Small intestine (tissue), 7 donors: ENCODE data around the gene ANGPTL1. TPM values are rescaled to one million over a fixed set of nuclear protein-coding genes. Genes with fewer than 3 reads are reported as not detected.

Experiments
- DNase-seq, 2 donors: peaks; one replicate each; pipeline versions ENCODE4 v3.0.0 to v3.0.0-alpha.2; 2013
- FAIRE-seq: peaks from 2 replicates; lab custom pipeline; 2012; peaks lifted over from hg19 to GRCh38; lab: Jason Lieb, UNC
- H3K27ac ChIP-seq, 3 donors: one replicate each; pipeline ENCODE4 v1.5.1; 2013; ENCODE audit warnings: low read length in 2 of 3, mild to moderate bottlenecking in 2 of 3, control low read depth in 1 of 3, inconsistent platforms in 1 of 3, low read depth in 1 of 3, moderate library complexity in 1 of 3
- H3K27me3 ChIP-seq, 3 donors: one replicate each; pipeline ENCODE4 v1.6.1; 2013; ENCODE audit warnings: low read length in 3 of 3, inconsistent platforms in 1 of 3; ENCODE audit not compliant: control insufficient read depth in 3 of 3, insufficient read depth in 3 of 3
- H3K36me3 ChIP-seq, 3 donors: one replicate each; pipeline ENCODE4 v1.6.1; 2013; ENCODE audit warnings: low read length in 3 of 3, inconsistent platforms in 1 of 3, low read depth in 1 of 3, mild to moderate bottlenecking in 1 of 3, moderate library complexity in 1 of 3; ENCODE audit not compliant: control insufficient read depth in 3 of 3, insufficient read depth in 2 of 3
- H3K4me1 ChIP-seq, 3 donors: one replicate each; pipeline ENCODE4 v1.6.1; 2013; ENCODE audit warnings: low read length in 2 of 3, inconsistent platforms in 1 of 3, low read depth in 1 of 3, mild to moderate bottlenecking in 1 of 3, moderate library complexity in 1 of 3; ENCODE audit not compliant: control insufficient read depth in 3 of 3, insufficient read depth in 2 of 3
- H3K4me3 ChIP-seq, 3 donors: one replicate each; pipeline ENCODE4 v1.5.1; 2013; ENCODE audit warnings: low read length in 3 of 3, control low read depth in 1 of 3, inconsistent platforms in 1 of 3, low read depth in 1 of 3, mild to moderate bottlenecking in 1 of 3, moderate library complexity in 1 of 3
- H3K9me3 ChIP-seq, 2 donors: one replicate each; pipeline ENCODE4 v1.6.1; 2013; ENCODE audit warnings: low read depth in 1 of 2, low read length in 1 of 2; ENCODE audit not compliant: control insufficient read depth in 2 of 2, insufficient read depth in 1 of 2
- WGBS, 3 donors: extraction: QIAGEN DNeasy Blood & Tissue Kit; methylation state at CpG; one replicate each; pipeline ENCODE4 v1.1.7; 2013; 5-methylcytosine and 5-hydroxymethylcytosine counted together
- polyA plus RNA-seq, 4 donors: library from polyadenylated mRNA; stranded (reverse) in 3 of 4; unstranded in 1 of 4; fragments of 200-250 nt in 3 of 4; fragments of 120-200 nt in 1 of 4; gene quantifications; one replicate each; pipeline versions ENCODE4 v1.2.1 to v1.2.3, GENCODE V29; 2013
- donor health status: healthy with polysubstance abuse.
- donor health status: control.
- donor health status: control.
- donor health status: Bipolar disorder and iron deficiency.
- donor health status: healthy.

The ANGPTL1 gene
- polyA plus RNA-seq, 4 donors, result 1.3 to 24.4 (median 3.1) TPM

DNA sequence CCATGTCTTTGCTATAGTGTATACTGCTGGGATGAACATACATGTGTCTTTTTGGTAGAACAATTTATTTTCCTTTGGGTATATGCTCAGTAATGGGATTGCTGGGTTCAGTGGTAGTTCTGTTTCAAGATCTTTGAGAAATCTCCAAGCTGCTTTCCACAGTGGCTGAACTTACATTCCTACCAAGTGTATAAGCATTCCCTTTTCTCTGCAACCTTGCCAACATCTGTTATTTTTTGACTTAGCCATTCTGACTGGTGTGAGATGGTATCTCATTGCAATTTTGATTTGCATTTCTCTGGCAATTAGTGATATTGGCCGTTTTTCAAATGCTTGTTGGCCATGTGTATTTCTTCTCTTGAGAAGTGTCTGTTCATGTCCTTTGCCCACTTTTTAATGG lies 37.5 kb upstream of the ANGPTL1 start:
- no peaks in the 10 kb centered on the region for H3K27me3 ChIP-seq
- 76 to 89% (median 82%) methylated on average over 1 of the region's 1 CpG for WGBS, 3 donors

DNA sequence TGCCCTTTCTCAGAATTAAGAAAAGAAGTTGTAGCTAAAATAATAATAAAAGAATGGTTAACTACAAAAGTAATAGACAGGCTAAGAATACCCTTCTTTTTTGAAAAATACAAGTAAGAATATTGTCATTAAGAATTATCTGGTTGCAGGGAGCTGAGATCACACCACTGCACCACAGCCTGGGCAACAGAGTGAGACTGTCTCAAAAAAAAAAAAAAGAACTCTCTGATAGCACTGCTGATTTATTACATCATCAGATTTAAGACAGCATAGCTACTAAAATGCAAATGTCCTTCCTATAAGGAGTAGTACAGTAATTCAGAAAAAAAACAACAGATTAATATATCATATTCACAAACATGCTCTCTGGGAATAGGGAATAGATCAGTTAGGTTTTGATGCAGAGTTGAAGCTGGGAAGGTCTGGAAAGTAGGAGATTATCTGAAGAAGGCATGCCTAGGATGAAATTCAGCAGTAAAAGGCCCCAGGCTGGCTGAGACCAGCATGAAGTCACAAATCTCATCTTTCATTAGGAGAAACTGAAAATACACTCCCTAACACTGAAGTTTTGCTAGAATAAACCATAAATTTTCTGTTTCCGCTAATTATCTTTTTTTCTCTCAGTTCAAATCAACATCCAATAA lies 30.7 kb upstream of the ANGPTL1 start:
- no peak overlapping the region for H3K4me3 ChIP-seq
- no peaks in the 10 kb centered on the region for H3K9me3 ChIP-seq
- WGBS, 3 donors, result 97 to 100% (median 97%) methylated on average over 1 of the region's 1 CpG
- FAIRE-seq, result no peak
- no peak for DNase-seq
- H3K4me1 ChIP-seq, result no peaks in the 10 kb centered on the region
- no peak overlapping the region for H3K27ac ChIP-seq
- peaks cover 0 to 4% (median 0%) of the 10 kb centered on the region in 3 donors for H3K36me3 ChIP-seq
- H3K27me3 ChIP-seq, result no peaks in the 10 kb centered on the region

More for the DNA sequence above, 37.5 kb upstream of the ANGPTL1 start:
- DNase-seq (no peak), FAIRE-seq (no peak)
- Histone ChIP-seq H3K36me3 (peaks cover 0 to 4% (median 0%) of the 10 kb centered on the region in 3 donors), H3K27ac (no peak overlapping the region), H3K9me3 (no peaks in the 10 kb centered on the region), H3K4me3 (no peak overlapping the region), H3K4me1 (no peaks in the 10 kb centered on the region)

DNA sequence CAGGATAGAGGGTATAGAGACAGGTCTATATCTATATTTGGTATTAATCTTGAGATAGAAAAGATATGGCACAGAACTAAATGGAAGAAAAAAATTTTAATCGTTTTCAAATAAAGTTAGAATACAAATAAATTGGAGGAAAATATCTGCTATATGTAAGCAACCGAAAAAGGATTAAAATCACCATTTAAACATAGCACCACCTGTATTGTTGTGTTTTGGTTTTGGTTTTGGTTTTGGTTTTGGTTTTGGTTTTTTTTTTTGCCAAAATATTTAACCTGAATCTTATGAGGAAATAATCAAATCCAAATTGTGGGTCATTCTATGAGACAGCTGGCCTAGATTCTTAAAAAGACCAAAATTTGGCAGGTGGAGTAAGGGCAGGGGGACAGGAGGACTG lies 28.5 kb upstream of the ANGPTL1 start:
- WGBS, 3 donors, result 77 to 86% (median 82%) methylated on average over 2 of the region's 2 CpGs
- FAIRE-seq (no peak), DNase-seq (no peak)
- Histone ChIP-seq H3K27ac (no peak overlapping the region), H3K36me3 (peaks cover 0 to 2% (median 0%) of the 10 kb centered on the region in 3 donors), H3K4me1 (no peaks in the 10 kb centered on the region), H3K4me3 (no peak overlapping the region), H3K9me3 (no peaks in the 10 kb centered on the region), H3K27me3 (no peaks in the 10 kb centered on the region)

DNA sequence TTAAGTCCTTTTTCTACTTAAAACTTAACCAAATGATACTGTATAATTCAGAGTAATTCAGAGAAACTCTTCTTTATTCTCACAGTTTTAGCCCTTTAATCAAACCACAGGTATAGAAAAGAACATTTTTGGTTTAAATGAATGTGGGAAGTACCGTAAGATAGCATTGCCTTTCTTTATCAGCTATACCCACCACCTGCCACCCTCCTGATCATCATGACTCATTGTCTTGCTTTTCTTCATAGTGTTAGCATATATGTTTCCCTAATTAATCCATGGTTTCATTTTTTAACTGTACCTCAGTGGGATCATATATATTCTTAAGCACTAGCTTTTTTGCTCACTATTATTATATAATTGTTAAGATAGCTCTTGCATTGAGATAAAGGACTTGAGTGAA lies 27.5 kb upstream of the ANGPTL1 start:
- WGBS, 3 donors, result 88 to 96% (median 92%) methylated on average over 1 of the region's 1 CpG
- Histone ChIP-seq H3K36me3 (peaks cover 0 to 2% (median 0%) of the 10 kb centered on the region in 3 donors), H3K27ac (no peak overlapping the region), H3K9me3 (no peaks in the 10 kb centered on the region), H3K4me1 (no peaks in the 10 kb centered on the region), H3K27me3 (no peaks in the 10 kb centered on the region), H3K4me3 (no peak overlapping the region)
- no peak for DNase-seq
- no peak for FAIRE-seq

DNA sequence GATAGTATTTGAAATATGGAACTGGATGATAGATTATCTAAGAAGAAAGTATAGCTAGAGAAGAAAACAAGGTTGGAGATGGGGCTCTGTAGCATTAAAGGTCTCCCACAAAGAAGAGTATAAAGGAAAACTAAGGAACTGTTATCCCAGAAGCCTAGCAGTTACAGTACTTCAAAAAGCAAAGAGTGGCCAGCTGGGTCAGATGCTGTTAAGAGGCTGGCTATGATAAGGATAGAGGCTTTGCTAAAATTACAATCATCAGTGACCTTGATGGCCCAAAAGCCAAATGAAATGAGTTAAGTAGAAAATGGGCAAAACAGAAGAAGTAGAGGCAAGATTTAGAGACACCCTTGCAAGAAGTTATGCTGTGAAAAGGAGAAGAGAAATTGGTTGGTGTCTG lies 25.1 kb upstream of the ANGPTL1 start:
- FAIRE-seq (no peak), DNase-seq (no peak)
- no peaks in the 10 kb centered on the region for H3K9me3 ChIP-seq
- peaks cover 0 to 2% (median 0%) of the 10 kb centered on the region in 3 donors for H3K36me3 ChIP-seq
- no peak overlapping the region for H3K27ac ChIP-seq
- no peaks in the 10 kb centered on the region for H3K4me1 ChIP-seq
- no peak overlapping the region for H3K4me3 ChIP-seq
- no peaks in the 10 kb centered on the region for H3K27me3 ChIP-seq

DNA sequence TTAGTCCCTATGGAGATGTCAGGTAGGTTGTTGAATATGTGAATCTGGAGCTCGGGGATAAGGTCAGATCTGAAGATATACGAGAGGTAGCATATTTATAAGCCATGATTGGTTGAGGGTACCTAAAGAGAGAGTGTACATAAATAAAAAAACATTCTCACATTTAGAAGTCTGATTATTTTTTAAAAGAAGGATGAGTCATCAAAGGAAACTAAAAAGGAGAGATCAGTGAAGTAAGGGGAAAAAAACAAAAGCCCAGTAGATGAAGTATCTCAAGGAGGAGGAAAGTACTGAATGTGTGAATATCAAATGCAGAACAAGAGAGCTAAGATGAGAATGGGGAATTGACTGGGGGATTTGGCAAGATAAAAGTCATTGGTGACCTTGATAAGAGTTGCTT lies 15.7 kb upstream of the ANGPTL1 start:
- no peak for FAIRE-seq
- 86 to 96% (median 87%) methylated on average over 2 of the region's 2 CpGs for WGBS, 3 donors

DNA sequence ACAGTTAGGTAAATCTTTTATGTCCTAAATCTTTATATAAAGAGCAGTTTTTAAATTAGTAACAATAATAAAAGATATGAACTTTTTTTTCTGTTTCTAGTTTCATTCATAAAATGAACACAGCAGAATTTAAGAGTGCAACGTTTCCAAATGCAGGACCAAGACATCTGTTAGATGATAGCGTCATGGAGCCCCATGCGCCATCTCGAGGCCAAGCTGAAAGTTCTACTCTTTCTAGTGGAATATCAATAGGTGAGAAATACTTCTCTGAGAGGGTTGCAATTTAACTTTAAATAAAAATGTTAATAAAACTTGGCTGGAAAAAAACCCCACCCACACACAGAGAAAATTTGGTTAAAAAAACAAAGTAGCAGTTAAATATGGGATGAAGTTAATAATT lies 15.0 kb upstream of the ANGPTL1 start:
- Histone ChIP-seq H3K36me3 (peaks cover 0 to 9% (median 0%) of the 10 kb centered on the region in 3 donors), H3K4me3 (no peak overlapping the region), H3K9me3 (no peaks in the 10 kb centered on the region), H3K27ac (no peak overlapping the region), H3K27me3 (no peaks in the 10 kb centered on the region), H3K4me1 (no peaks in the 10 kb centered on the region)
- DNase-seq, result no peak
- FAIRE-seq, result no peak
- WGBS, 3 donors, result 85 to 93% (median 89%) methylated on average over 4 of the region's 4 CpGs

More for the DNA sequence above, 15.7 kb upstream of the ANGPTL1 start:
- Histone ChIP-seq H3K27me3 (no peaks in the 10 kb centered on the region), H3K4me1 (no peaks in the 10 kb centered on the region), H3K4me3 (no peak overlapping the region), H3K27ac (no peak overlapping the region), H3K36me3 (peaks cover 0 to 9% (median 0%) of the 10 kb centered on the region in 3 donors), H3K9me3 (no peaks in the 10 kb centered on the region)
- no peak for DNase-seq

DNA sequence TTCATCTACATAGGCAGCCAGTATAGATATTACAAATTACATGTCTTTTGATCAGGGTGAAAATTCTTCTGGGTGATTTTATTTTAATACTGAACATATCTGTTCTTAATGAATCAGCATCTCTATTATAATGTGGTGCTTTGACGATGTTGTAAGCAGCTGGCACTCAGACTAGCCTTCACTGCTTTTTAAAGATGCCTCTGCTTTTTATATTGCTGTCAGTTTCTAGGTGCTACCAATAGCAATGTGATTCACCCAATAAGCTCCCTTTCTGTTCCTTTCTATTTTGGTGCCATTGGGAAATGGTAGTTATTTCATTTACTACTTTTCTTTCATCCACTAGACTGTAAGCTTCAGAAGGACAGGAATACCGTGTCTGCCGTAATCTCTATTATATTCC lies 11.1 kb upstream of the ANGPTL1 start:
- no peak for FAIRE-seq
- WGBS, 3 donors, result 95 to 98% (median 98%) methylated on average over 3 of the region's 3 CpGs
- Histone ChIP-seq H3K36me3 (peaks cover 0 to 7% (median 0%) of the 10 kb centered on the region in 3 donors), H3K27me3 (no peaks in the 10 kb centered on the region), H3K4me3 (no peak overlapping the region), H3K9me3 (no peaks in the 10 kb centered on the region), H3K4me1 (no peaks in the 10 kb centered on the region), H3K27ac (no peak overlapping the region)
- DNase-seq, result no peak

DNA sequence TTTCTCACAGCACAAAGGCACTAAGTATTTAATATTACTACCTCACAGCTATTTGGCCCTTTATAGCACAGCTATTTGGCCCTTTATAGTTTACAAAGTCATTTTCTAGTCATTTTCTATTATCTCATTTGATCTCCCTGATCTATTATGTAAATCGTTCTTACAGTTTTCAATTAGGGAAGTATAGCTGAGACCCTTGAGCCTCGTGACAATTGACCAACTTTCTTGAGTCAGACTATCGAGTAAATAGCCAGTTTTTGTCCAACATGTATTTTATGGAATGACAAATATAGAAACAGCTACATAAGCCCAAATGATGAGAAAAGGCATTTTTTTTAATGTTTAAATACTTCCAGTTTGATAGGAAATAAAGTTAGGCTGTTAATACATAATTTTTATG lies 7.0 kb upstream of the ANGPTL1 start:
- DNase-seq, result no peak

More for the DNA sequence above, 7.0 kb upstream of the ANGPTL1 start:
- Histone ChIP-seq H3K4me1 (no peaks in the 10 kb centered on the region), H3K4me3 (no peak overlapping the region), H3K27ac (no peak overlapping the region), H3K9me3 (no peaks in the 10 kb centered on the region), H3K27me3 (no peaks in the 10 kb centered on the region), H3K36me3 (peaks cover 0 to 6% (median 0%) of the 10 kb centered on the region in 3 donors)
- no peak for FAIRE-seq
- WGBS, 3 donors, result 82 to 85% (median 83%) methylated on average over 3 of the region's 3 CpGs
